Measurements from ENCODE around the gene WDR72.
"Not testable (repeated sequence)": the region's sequence is repeated elsewhere in the genome, so short reads cannot be mapped to it uniquely, and the experiment has no call there.

WDR72 gene

GRCh38 chr15:53588773-53589172 is 170.7 kb downstream of the WDR72 start:
- no peak for DNase-seq

GRCh38 chr15:53586799-53587198 is 172.7 kb downstream of the WDR72 start:
- no peak for DNase-seq

GRCh38 chr15:53581513-53581912 is 177.9 kb downstream of the WDR72 start:
- DNase-seq: no peak

DNA sequence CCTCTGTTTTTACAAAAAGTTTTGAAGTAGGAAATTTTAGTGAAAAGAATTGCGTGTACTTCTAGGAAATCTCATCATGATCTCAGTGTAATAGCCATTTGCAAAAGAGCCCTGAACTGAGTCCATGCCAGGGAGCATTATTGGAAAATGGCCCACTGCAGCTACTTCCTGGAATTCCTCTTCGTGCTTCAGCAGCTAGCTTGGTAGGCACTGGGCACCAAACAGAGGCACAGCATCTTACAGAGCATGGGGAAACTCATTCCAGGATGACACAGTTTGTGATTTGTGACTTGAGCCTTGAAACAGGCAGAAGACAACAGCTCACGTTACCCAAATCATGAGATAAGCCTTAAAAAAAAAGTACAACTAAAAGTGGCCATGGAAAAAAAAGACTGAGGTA is 179.1 kb downstream of the WDR72 start:
- no peak for DNase-seq

GRCh38 chr15:53576841-53577240 is 182.6 kb downstream of the WDR72 start:
- DNase-seq: no peak

- DNase-seq: no peak
Observed at GRCh38 chr15:53573091-53573490, 186.4 kb downstream of the WDR72 start.

- no peak for DNase-seq
Observed at GRCh38 chr15:53569751-53570480, 189.5 kb downstream of the WDR72 start.

DNA sequence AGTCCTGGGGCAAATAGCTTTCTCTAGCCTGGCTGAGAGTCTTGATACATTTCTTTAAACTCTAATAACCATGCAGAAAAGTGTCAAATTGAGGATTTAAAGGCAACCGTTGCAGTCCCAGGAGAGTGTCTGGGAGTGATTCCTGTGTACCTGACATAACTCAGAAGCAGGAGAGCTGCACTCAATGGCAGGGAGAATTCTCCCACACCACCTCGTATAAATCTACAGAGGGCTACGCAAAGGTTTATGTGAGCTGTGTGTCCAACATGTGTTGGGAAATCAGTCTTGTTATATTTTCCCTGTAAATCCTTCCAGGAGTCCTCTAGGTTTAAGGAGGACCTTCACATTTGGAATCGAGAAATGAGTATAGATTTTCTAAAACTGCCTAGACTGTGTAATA is 192.6 kb downstream of the WDR72 start:
- no peak for DNase-seq

GRCh38 chr15:53565721-53566120 is 193.7 kb downstream of the WDR72 start:
- no peak for DNase-seq

DNA sequence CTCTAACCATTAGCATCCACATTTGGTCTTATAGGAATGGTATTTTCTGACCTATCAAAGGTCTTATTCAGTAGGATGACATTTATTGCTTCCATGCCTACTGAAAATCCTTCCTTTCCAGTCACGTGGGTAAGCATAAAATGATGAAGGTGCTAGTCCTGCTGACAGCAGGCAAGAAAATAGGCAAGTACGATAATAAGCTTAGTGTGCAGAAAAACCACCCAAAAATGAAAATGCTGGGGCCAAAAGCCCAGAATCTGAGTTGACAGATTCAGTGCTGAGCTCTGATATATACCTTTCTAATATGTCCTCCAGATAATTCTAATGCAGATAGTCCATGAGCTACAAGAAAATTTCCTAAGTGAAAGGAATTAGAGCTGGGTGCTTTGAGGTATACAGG is 194.8 kb downstream of the WDR72 start:
- DNase-seq: no peak

DNA sequence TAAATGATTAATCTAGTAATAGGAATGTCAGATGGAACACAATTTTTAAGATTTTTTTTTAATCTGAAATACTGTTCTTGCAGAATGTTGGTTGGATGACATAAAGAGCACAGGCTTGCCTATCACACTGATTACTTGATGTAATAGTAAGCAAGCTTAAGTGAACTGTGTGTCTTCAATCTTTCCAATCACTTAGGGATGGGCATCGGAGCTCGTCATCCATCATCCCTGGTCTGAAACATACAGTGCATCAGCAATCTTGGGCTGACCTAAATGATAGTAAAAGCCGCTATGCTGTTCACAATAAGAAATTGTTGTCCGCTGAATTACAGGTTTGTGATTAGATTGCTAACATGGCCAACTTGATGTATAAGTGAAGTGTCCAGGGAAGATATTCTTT is 195.8 kb downstream of the WDR72 start:
- no peak for DNase-seq

- no peak for DNase-seq
Observed at GRCh38 chr15:53559364-53560277, 199.8 kb downstream of the WDR72 start.

DNA sequence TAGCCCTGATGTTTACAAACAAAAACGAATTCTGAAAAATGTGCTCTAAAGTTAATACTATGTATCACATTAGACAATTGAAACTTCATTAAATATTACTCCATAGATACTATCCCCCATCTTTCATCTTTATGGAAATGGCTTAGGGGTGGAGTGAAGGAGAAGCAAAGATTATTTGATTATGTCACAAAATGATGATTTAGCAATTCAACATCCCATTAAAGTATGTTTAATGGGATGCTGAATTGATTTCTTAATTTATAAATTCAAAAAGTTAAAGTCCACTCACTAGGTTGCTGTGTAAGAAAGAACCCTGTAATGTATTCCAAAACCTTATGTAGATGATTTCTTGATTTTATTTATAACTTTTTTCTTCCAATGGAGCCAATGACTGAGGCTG is 201.1 kb downstream of the WDR72 start:
- no peak for DNase-seq

DNA sequence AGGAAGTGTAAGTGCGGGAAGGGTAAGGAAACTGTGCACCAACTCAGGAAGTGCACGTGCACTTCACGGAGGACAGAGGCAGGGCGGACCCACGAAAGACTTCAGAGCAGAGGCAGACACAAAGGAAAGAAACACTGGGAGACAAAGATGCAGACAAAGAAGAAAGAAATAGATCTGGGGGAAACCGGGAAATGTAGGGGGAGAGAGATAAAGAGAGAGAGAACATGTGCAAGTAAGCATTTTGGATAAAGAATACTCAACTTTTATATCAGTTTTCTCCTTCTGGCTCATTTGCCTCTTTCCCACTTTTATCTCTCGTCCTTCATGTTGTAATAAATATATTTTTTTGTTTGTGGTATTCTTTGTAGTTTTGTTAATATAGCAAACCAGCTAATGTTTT is 204.2 kb downstream of the WDR72 start:
- no peak for DNase-seq

DNA sequence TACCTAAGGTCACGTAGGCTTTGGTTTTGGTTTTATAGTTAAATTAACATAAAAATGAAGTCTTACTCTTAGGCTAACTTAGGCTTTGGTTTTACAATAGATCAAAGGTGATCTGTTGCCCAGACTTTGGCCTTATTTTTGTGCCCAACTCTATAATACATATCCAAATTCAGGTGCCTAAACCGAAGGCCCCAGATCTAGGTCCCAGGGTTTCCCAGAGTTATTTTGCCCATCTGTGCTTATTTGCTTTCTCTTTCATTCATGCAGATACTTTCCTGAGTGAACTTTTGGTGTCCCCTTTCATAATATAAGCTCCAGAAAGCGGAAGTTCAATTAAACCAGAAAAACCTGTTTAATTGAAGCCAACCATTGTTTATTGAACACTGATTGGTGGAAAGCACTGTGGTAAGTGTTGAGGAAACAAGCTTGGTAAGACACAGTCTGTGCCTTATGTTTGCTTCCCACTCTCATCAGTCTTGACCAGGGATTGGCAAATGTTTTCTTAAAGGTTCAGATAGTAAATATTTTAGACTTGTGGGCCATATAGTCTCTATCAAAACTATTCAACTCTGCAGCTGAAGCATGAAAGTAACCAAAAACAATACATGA is 209.7 kb downstream of the WDR72 start:
- no peak for DNase-seq

DNA sequence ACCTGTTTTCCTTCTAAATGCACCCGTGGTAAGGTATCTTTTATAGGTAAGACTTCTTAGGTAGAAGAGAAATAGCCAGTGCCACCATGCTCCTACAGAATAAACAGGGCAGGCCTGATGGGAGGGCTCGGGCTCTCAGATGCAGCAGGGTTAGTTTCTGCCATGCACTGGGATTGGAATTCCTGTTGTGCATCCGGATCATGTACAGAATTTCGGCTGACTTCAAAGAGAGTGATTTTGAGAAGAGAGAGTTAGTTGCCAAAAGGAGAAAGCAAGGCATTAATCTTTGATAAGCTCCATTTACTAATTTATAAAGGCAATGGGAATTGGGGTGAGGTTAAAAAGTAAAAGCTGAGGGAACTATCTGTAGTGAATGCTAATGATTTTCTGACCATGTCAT is 211.2 kb downstream of the WDR72 start:
- no peak for DNase-seq

- DNase-seq: not testable (repeated sequence)
Observed at GRCh38 chr15:53540626-53541300, 218.7 kb downstream of the WDR72 start.

- DNase-seq: no peak
Observed at GRCh38 chr15:53539878-53540277, 219.6 kb downstream of the WDR72 start.

DNA sequence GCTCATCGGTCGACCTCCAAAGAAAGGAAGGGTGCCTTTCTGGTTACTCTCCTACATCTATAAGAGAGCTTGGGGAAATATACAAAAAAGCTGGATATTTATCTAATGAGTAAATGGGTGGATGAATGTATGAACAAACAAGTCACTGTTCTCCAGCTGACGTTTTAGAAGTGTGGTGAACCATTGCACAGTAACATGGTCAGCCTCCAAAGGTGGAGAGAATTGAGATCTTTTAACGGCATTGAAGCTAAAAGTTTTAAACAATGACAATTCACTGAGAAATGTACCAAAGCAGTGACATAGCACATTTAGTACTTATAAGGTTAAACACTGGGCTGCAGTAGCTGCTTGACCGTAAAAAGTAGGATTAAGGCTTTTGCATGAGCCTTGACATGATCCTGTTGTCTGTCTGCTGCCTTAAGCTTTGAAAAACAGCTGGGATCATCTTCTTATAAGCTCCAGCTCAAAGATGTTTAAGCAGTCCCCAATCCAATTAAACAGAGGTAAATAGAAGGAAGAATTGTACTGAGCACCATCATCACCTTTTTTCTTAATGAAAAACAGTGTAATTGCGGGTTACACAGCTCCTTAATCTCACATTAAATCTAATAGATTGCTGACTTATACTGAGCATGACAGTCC is 222.9 kb downstream of the WDR72 start:
- no peak for DNase-seq

GRCh38 chr15:53535886-53536285 is 223.6 kb downstream of the WDR72 start:
- no peak for DNase-seq

DNA sequence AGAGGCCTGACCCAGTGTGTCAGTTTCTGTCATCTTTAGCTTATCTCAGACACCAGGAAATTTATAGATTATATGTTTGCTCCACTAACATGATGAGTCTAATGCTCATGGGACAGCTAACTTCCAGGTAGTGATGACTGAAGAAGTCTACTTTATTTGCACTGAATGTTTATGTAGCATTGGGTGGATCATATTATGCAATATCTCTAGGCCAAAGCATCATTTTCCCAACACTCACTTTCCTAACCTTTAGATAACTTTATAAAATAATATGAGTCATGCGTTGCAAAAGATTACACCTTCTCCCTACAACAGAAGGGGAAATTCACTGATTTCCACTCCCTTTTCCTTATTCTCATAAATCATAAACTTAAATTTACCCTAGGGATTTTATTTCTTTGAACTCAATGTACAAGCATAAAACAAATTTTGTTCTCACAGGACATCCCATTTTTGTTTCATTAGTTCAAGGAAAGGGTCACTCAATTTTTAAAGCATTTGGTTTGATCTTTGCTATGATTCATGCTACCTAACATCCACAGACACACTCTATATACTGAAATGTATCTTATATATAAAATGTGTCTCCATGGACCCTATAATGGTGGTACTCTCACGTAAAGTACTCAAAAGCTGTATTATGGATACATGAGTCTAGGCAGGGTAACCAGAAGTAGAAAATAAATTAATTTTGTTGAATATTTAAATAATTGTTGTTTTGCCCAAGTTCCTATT is 225.2 kb downstream of the WDR72 start:
- DNase-seq: no peak

GRCh38 chr15:53530761-53531160 is 228.7 kb downstream of the WDR72 start:
- DNase-seq: no peak
